Measurements from ENCODE around the gene CCDC93.

Gene CCDC93

DNA sequence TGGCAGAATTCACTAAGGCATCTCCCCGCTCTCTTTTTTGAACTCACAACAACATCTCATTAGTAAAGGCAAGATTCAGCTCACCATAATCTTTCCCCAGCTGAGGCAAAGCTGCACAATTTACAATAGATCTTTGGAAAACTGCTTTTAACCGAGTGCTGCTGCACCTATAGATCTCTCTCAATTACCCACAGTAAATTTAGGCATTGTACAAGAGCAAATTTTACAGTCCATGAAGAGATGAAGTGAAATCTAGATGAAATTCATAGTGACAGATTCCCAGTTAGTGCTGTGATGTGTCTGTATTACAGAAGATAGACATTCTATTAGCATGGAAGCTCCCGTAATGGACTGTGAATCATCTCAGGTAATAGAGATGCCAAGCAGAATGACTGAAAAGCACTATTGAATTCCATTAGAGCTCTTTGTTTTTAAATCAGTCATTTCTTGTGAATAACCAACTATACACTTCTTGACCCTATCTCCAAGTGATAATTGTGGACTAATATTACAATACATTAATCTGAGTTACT, 38.0 kb upstream of the CCDC93 start:
- Histone ChIP-seq H4K20me1 (ENCODE audit: insufficient read depth, low read length) (no peaks in the 10 kb centered on the region), H3K9me3 (ENCODE audit: insufficient read depth, low read length) (no peaks in the 10 kb centered on the region), H3K4me1 (ENCODE audit: low read length) (peaks cover 70% of the 10 kb centered on the region), H3K4me2 (ENCODE audit: low read length) (no peak overlapping the region), H3K4me3 (ENCODE audit: low read length) (no peak overlapping the region), H3K79me2 (ENCODE audit: low read length) (no peaks in the 10 kb centered on the region), H3K9ac (ENCODE audit: low read length) (no peak overlapping the region), H3K27ac (ENCODE audit: low read length) (no peak overlapping the region), H3K36me3 (replicated peaks; ENCODE audit: low read depth, low read length) (no peaks in the 10 kb centered on the region), H3K27me3 (ENCODE audit: low read depth, low read length) (no peaks in the 10 kb centered on the region), H2AFZ (ENCODE audit: low read depth, low read length) (no peak overlapping the region)
- no peak for TF ChIP-seq CTCF (IDR thresholded peaks at IDR 0.05; ENCODE audit: low read depth, low read length)
- no peak for TF ChIP-seq EZH2phosphoT487 (IDR thresholded peaks at IDR 0.05; ENCODE audit: low read depth)

GRCh38 chr2:118050974-118051373, 37.1 kb upstream of the CCDC93 start:
- Histone ChIP-seq H4K20me1 (ENCODE audit: insufficient read depth, low read length) (no peaks in the 10 kb centered on the region), H3K4me1 (ENCODE audit: low read length) (peaks cover 67% of the 10 kb centered on the region), H3K27me3 (ENCODE audit: low read depth, low read length) (no peaks in the 10 kb centered on the region), H3K9ac (ENCODE audit: low read length) (no peak overlapping the region), H3K36me3 (replicated peaks; ENCODE audit: low read depth, low read length) (no peaks in the 10 kb centered on the region), H3K9me3 (ENCODE audit: insufficient read depth, low read length) (no peaks in the 10 kb centered on the region), H3K27ac (ENCODE audit: low read length) (no peak overlapping the region), H2AFZ (ENCODE audit: low read depth, low read length) (no peak overlapping the region), H3K4me2 (ENCODE audit: low read length) (no peak overlapping the region), H3K79me2 (ENCODE audit: low read length) (no peaks in the 10 kb centered on the region), H3K4me3 (ENCODE audit: low read length) (no peak overlapping the region)
- TF ChIP-seq EZH2phosphoT487 (IDR thresholded peaks at IDR 0.05; ENCODE audit: low read depth) (no peak), CTCF (IDR thresholded peaks at IDR 0.05; ENCODE audit: low read depth, low read length) (no peak)

GRCh38 chr2:118050386-118050785, 36.5 kb upstream of the CCDC93 start:
- Histone ChIP-seq H3K9ac (ENCODE audit: low read length) (no peak overlapping the region), H3K27ac (ENCODE audit: low read length) (peak overlapping the region; percentile 76; the same call in 1 of the 2 replicates), H3K9me3 (ENCODE audit: insufficient read depth, low read length) (no peaks in the 10 kb centered on the region), H2AFZ (ENCODE audit: low read depth, low read length) (no peak overlapping the region), H3K79me2 (ENCODE audit: low read length) (no peaks in the 10 kb centered on the region), H3K4me3 (ENCODE audit: low read length) (no peak overlapping the region), H3K4me2 (ENCODE audit: low read length) (peak overlapping the region; percentile 54; the same call in 1 of the 2 replicates), H4K20me1 (ENCODE audit: insufficient read depth, low read length) (no peaks in the 10 kb centered on the region), H3K4me1 (ENCODE audit: low read length) (peaks cover 63% of the 10 kb centered on the region), H3K36me3 (replicated peaks; ENCODE audit: low read depth, low read length) (no peaks in the 10 kb centered on the region), H3K27me3 (ENCODE audit: low read depth, low read length) (no peaks in the 10 kb centered on the region)
- TF ChIP-seq EZH2phosphoT487 (IDR thresholded peaks at IDR 0.05; ENCODE audit: low read depth) (no peak), CTCF (IDR thresholded peaks at IDR 0.05; ENCODE audit: low read depth, low read length) (no peak)

DNA sequence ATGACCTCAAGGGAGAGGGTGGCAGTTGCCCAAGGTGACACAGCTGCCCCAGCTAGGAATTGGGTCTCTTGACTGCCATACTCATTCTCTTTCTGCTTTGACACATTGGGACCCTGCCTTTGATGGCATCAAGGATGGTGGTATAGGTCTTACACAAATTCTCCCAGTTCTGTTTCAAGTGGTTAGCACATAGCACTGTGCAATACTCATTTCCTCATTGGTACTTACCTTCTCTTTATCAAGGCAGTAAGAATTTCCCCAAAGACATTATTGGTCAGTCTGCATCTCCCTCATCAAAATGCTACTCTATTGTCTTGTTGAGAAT, 35.9 kb upstream of the CCDC93 start:
- Histone ChIP-seq H3K4me1 (ENCODE audit: low read length) (peaks cover 57% of the 10 kb centered on the region), H3K27me3 (ENCODE audit: low read depth, low read length) (no peaks in the 10 kb centered on the region), H3K79me2 (ENCODE audit: low read length) (no peaks in the 10 kb centered on the region), H3K9me3 (ENCODE audit: insufficient read depth, low read length) (no peaks in the 10 kb centered on the region), H3K9ac (ENCODE audit: low read length) (peak overlapping the region; percentile 31; the same call in 1 of the 2 replicates), H3K4me2 (ENCODE audit: low read length) (peak overlapping the region; percentile 54), H2AFZ (ENCODE audit: low read depth, low read length) (no peak overlapping the region), H4K20me1 (ENCODE audit: insufficient read depth, low read length) (no peaks in the 10 kb centered on the region), H3K4me3 (ENCODE audit: low read length) (peak overlapping the region; percentile 12; the same call in 1 of the 2 replicates), H3K36me3 (replicated peaks; ENCODE audit: low read depth, low read length) (no peaks in the 10 kb centered on the region), H3K27ac (ENCODE audit: low read length) (peak overlapping the region; percentile 76)
- TF ChIP-seq EZH2phosphoT487 (IDR thresholded peaks at IDR 0.05; ENCODE audit: low read depth) = no peak
- TF ChIP-seq CTCF (IDR thresholded peaks at IDR 0.05; ENCODE audit: low read depth, low read length) = no peak

Measured in OCI-LY3 (cell line).